Endothelial cell of umbilical vein (primary cell): ENCODE measurements around the gene ERCC8. TPM values are rescaled to one million over a fixed set of nuclear protein-coding genes. Genes with fewer than 3 reads are reported as not detected.

Experiments
- BruUV-seq: library from RNA; stranded (reverse); fragments of 400-500 nt; replicated peaks from 2 replicates; lab custom pipeline; 2021; lab: Mats Ljungman, UMichigan
- CTCF ChIA-PET: fragments of 300-600, 350-600 bp; sonication (Branson Sonifier 250); formaldehyde crosslinking; loops from one replicate; lab custom pipeline; 2021; ENCODE audit warnings: antibody characterized with exemption, inconsistent platforms; lab: Charles Lee
- POLR2A ChIA-PET: fragments of 300-600, 350-600 bp; sonication (Branson Sonifier 250); formaldehyde crosslinking; loops from one replicate; lab custom pipeline; 2021; ENCODE audit warnings: antibody characterized with exemption, inconsistent platforms; lab: Charles Lee
- DNase-seq: peaks from one replicate; pipeline ENCODE4 v3.0.0-alpha.2; 2011; ENCODE audit warnings: low read depth, low spot score
- FAIRE-seq: peaks from 2 replicates; lab custom pipeline; 2011; peaks lifted over from hg19 to GRCh38; lab: Jason Lieb, UNC
- H2AFZ ChIP-seq: 2 replicates; pipeline ENCODE4 v1.6.0; 2012; ENCODE audit warnings: low read depth, low read length, control low read depth, inconsistent platforms
- H3K27ac ChIP-seq: 2 replicates; pipeline ENCODE4 v1.5.1; 2011; ENCODE audit warnings: low read depth, mild to moderate bottlenecking, control low read depth, low read length, moderate library complexity; ENCODE audit not compliant: insufficient read depth
- H3K27me3 ChIP-seq, 2 experiments: 2 replicates each; pipeline versions ENCODE4 v1.6.0 to v1.6.1; 2011; ENCODE audit warnings: low read length in 2 of 2, mixed read lengths in 1 of 2; ENCODE audit not compliant: control insufficient read depth in 2 of 2, insufficient read depth in 2 of 2
- H3K36me3 ChIP-seq, 2 experiments: 2 replicates in 1 of 2; 3 replicates in 1 of 2; pipeline ENCODE4 v1.5.1; 2011; ENCODE audit warnings: low read length in 2 of 2, mild to moderate bottlenecking in 1 of 2, moderate library complexity in 1 of 2; ENCODE audit not compliant: control insufficient read depth in 2 of 2, insufficient read depth in 2 of 2; ENCODE audit errors: extremely low read depth in 1 of 2
- H3K4me1 ChIP-seq: 3 replicates; pipeline ENCODE4 v1.5.1; 2011; ENCODE audit warnings: mild to moderate bottlenecking, low read length; ENCODE audit not compliant: control insufficient read depth, insufficient read depth; ENCODE audit errors: extremely low read depth
- H3K4me2 ChIP-seq: 2 replicates; pipeline ENCODE4 v1.6.1; 2011; ENCODE audit warnings: low read length, control low read depth, mixed read lengths; ENCODE audit not compliant: insufficient read depth
- H3K4me3 ChIP-seq, 3 experiments: fragments of 200-600 bp in 1 of 3; sonication (generic), shearing (Covaris generic) in 1 of 3; replicated peaks in 1 of 3; 2 replicates each; pipeline ENCODE4 v1.5.1; 2011 to 2016; ENCODE audit warnings: control low read depth in 3 of 3, low read length in 3 of 3, mild to moderate bottlenecking in 2 of 3, inconsistent platforms in 1 of 3, low read depth in 1 of 3, moderate library complexity in 1 of 3; ENCODE audit not compliant: insufficient read depth in 1 of 3
- H3K79me2 ChIP-seq: 2 replicates; pipeline ENCODE4 v1.6.0; 2012; ENCODE audit warnings: low read length, inconsistent platforms; ENCODE audit not compliant: control insufficient read depth, insufficient read depth
- H3K9ac ChIP-seq: replicated peaks from 2 replicates; pipeline ENCODE3; 2011; ENCODE audit warnings: low read length, control low read depth; ENCODE audit not compliant: insufficient read depth; ENCODE audit errors: extremely low read depth
- H3K9me1 ChIP-seq: replicated peaks from 3 replicates; pipeline ENCODE4 v1.6.0; 2011; ENCODE audit warnings: mild to moderate bottlenecking, low read length; ENCODE audit not compliant: control insufficient read depth, insufficient read depth; ENCODE audit errors: extremely low read depth
- H3K9me3 ChIP-seq: replicated peaks from 2 replicates; pipeline ENCODE4 v1.5.1; 2012; ENCODE audit warnings: low read length, inconsistent platforms; ENCODE audit not compliant: control insufficient read depth, insufficient read depth
- H4K20me1 ChIP-seq: replicated peaks from 2 replicates; pipeline ENCODE3; 2011; ENCODE audit warnings: mild to moderate bottlenecking, low read length; ENCODE audit not compliant: control insufficient read depth, insufficient read depth; ENCODE audit errors: extremely low read depth
- EZH2 ChIP-seq: IDR thresholded peaks from 2 replicates; pipeline ENCODE4 v1.6.1; 2012; ENCODE audit warnings: borderline replicate concordance, low read depth, mild to moderate bottlenecking, moderate library complexity, low read length, inconsistent platforms; ENCODE audit not compliant: severe bottlenecking
- FOS ChIP-seq: IDR thresholded peaks from 2 replicates; pipeline ENCODE4 v1.6.1; 2011; ENCODE audit warnings: mild to moderate bottlenecking, low read length, moderate library complexity, borderline replicate concordance; ENCODE audit not compliant: insufficient read depth
- GATA2 ChIP-seq: IDR thresholded peaks from 2 replicates; pipeline ENCODE4 v1.7.0; 2011; ENCODE audit warnings: low read depth, mild to moderate bottlenecking, moderate library complexity, mixed read lengths, low read length; ENCODE audit not compliant: insufficient read length, insufficient read depth
- JUN ChIP-seq: IDR thresholded peaks from 2 replicates; pipeline ENCODE4 v1.6.1; 2011; ENCODE audit warnings: borderline replicate concordance, low read depth; ENCODE audit not compliant: insufficient read length, insufficient read depth
- MYC ChIP-seq: IDR thresholded peaks from one replicate; pipeline ENCODE4 v1.6.1; 2011; ENCODE audit warnings: mild to moderate bottlenecking, low read depth, low read length
- POLR2A ChIP-seq: IDR thresholded peaks from 2 replicates; pipeline ENCODE4 v1.6.1; 2012; ENCODE audit warnings: low read depth, mild to moderate bottlenecking, control low read depth, low read length
- POLR2AphosphoS5 ChIP-seq: IDR thresholded peaks from 2 replicates; pipeline ENCODE4 v1.6.1; 2012; ENCODE audit warnings: low read depth, mild to moderate bottlenecking, control low read depth, low read length, moderate library complexity; ENCODE audit not compliant: insufficient read depth
- dilution Hi-C: fragments of 300-500 bp; cut with MboI; formaldehyde crosslinking; loops from one replicate; pipeline ENCODE4 v1.15.0; 2019; ENCODE audit warnings: low sequenced_read_pairs; ENCODE audit not compliant: extremely low pct_ligation_motif_present
- intact Hi-C: fragments of 100-400 bp; cut with micrococcal nuclease; formaldehyde crosslinking; loops from one replicate; pipeline ENCODE4 v1.10.0; 2022
- polyA plus RNA-seq, 4 experiments: library from polyadenylated mRNA; depleted of rRNA in 3 of 4; stranded (reverse) in 3 of 4; unstranded in 1 of 4; fragments of >200 nt; gene quantifications; 2 replicates each; pipeline versions ENCODE4 v1.2.1 to v1.2.3, GENCODE V29; 2011 to 2012; ENCODE audit warnings: missing spikeins in 1 of 4
- total RNA-seq: library from RNA; stranded (reverse); gene quantifications from 2 replicates; pipeline ENCODE4 v1.2.3, GENCODE V29; 2021
- TF ChIP-seq, protein P1 (sequence below), 2 donors: IDR thresholded peaks; 1 replicate in 1 of 2; 2 replicates in 1 of 2; pipeline ENCODE4 v1.5.1; 2011; ENCODE audit warnings: low read length in 2 of 2, mild to moderate bottlenecking in 2 of 2, moderate library complexity in 2 of 2, control low read depth in 1 of 2, inconsistent platforms in 1 of 2, low read depth in 1 of 2; ENCODE audit not compliant: insufficient read depth in 1 of 2; ENCODE audit errors: extremely low read depth in 1 of 2
- TF ChIP-seq, protein P2 (sequence below): IDR thresholded peaks from 2 replicates; pipeline ENCODE4 v1.6.1; 2011; ENCODE audit not compliant: insufficient read depth, insufficient read length

The ERCC8 gene
- total and polyA plus RNA-seq, 2 donors (not counting 3 experiments of a cell fraction or from before 2014, with no cell fraction given) = 10.4 to 11.8 TPM

- no peaks in the 10 kb centered on the region for H3K9me3 ChIP-seq
- no peak for FAIRE-seq
- H3K36me3 ChIP-seq = no peaks in the 10 kb centered on the region
- no peaks in the 10 kb centered on the region for H3K9me1 ChIP-seq
- H3K4me3 ChIP-seq = no peak overlapping the region
- H4K20me1 ChIP-seq = no peaks in the 10 kb centered on the region
- POLR2A ChIA-PET = no interaction called here
- no peak for TF ChIP-seq MYC
- TF ChIP-seq, protein P1, sequence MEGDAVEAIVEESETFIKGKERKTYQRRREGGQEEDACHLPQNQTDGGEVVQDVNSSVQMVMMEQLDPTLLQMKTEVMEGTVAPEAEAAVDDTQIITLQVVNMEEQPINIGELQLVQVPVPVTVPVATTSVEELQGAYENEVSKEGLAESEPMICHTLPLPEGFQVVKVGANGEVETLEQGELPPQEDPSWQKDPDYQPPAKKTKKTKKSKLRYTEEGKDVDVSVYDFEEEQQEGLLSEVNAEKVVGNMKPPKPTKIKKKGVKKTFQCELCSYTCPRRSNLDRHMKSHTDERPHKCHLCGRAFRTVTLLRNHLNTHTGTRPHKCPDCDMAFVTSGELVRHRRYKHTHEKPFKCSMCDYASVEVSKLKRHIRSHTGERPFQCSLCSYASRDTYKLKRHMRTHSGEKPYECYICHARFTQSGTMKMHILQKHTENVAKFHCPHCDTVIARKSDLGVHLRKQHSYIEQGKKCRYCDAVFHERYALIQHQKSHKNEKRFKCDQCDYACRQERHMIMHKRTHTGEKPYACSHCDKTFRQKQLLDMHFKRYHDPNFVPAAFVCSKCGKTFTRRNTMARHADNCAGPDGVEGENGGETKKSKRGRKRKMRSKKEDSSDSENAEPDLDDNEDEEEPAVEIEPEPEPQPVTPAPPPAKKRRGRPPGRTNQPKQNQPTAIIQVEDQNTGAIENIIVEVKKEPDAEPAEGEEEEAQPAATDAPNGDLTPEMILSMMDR (IDR thresholded peaks at IDR 0.05; ENCODE audit: extremely low read depth in 1 of 2, insufficient read depth in 1 of 2, low read depth in 1 of 2, low read length in 2 of 2) = no peak
- TF ChIP-seq, protein P2, sequence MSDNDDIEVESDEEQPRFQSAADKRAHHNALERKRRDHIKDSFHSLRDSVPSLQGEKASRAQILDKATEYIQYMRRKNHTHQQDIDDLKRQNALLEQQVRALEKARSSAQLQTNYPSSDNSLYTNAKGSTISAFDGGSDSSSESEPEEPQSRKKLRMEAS = no peak
- no peak for TF ChIP-seq GATA2
- TF ChIP-seq EZH2 = no peak
- TF ChIP-seq FOS = no peak
- TF ChIP-seq POLR2A = no peak
- TF ChIP-seq POLR2AphosphoS5 = no peak
- no peak for TF ChIP-seq JUN
- H3K79me2 ChIP-seq = peaks cover 4% of the 10 kb centered on the region
- H3K4me2 ChIP-seq = no peak overlapping the region
- no peaks in the 10 kb centered on the region for H3K27me3 ChIP-seq
- intact Hi-C loops (no loop called here), dilution Hi-C loops (no loop called here)
- no peak overlapping the region for H3K9ac ChIP-seq
- no peak overlapping the region for H2AFZ ChIP-seq
- no peak overlapping the region for H3K27ac ChIP-seq
- DNase-seq = no peak
- CTCF ChIA-PET = no interaction called here
- no TSS peak for BruUV-seq
- H3K4me1 ChIP-seq = no peaks in the 10 kb centered on the region
Measured at GRCh38 chr5:60977956-60978737, 33.3 kb upstream of the ERCC8 start.
